Epidermal melanocyte (primary cell): ENCODE measurements around the gene PTGES2.
"Not testable (repeated sequence)": the region's sequence is repeated elsewhere in the genome, so short reads cannot be mapped to it uniquely, and the experiment has no call there.

Experiments used
- DNase-seq: peaks from one replicate; pipeline ENCODE4 v3.0.0; 2011; ENCODE audit warnings: low spot score; ENCODE audit not compliant: insufficient read length

The PTGES2 gene

DNA sequence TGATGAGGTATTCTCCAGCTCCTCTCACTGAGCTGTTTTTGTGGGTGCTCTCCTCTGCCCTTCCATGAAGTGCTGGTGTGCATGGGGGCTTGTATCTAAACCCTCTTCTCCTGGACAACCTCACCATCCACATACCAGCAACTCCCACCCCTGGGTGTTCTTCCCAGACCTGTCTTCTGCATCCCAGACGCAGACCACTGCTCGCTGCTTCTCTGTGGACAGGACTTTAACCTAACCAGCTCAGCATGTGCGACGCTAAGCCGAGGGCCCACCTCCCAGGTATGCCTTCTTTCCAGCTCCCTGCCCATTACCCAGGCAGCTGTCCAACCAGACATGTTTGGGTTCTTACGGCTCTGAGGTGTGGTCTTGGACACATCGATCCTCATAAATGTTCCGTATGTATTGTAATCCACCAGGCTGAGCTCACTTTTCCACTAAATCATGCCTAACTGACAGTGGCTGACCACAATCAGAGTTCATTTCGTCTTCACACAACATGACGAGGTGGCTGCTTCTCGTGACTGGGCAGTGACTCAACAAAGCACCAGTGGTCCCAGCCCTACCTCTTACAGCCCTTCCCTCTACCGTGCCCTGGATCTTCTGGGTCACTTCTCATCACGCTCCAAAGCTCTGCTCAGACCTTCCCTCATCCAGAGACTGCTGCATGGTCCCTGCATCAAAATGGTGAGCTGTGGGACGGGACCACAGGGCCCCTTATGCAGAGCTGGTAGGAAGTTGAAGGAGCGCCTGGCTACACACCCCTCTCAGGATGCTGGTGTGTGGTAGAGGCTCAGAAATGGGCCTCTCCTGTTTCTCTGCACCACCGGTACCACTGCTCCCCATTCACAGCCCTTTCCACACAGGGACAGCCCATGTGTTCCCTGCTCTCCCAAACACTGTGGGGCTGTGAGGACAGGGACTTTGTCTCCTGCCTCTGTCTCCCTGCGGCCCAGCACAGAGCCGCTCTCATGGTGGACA lies 9.6 kb upstream of the PTGES2 start:
- DNase-seq = no peak

DNA sequence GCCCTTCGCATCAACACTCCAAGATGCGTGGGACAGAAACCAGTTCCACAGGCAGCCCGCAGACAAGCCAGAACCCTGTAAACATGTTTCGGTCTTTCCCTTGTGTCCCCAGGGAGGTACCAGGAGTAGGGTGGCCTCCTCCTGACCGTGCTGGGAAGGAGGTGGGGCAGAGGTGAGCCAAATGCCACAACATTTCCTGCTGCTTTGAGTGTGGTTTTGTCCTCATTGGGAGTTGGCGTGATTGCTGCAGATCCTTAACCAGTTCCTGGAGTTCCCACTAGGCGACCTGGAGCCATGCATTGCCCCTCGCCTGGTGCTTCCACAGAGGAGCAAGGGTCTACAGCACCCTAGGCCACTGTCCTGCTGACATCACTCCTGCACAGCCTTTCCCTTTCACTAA lies 8.0 kb upstream of the PTGES2 start:
- DNase-seq = not testable (repeated sequence)

DNA sequence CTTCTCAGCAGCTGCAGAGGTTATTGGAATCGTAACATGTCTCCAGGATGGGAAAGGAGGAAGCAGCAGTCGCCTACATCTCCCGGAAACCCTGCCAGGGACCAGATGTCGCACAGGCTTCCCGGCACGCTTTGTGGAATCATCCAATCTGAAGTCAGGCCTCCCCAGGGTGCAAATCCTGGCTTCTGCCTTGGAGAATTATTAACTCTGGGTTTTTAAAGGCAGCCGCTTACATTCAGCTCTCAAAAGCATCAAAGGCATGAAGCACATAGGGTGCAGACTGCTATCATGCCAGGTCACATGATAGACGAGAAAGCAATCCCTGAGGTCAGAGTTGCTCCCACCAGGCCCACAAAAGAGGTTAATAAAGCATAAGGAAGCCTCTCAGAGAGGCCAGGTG lies 4.6 kb upstream of the PTGES2 start:
- not testable (repeated sequence) for DNase-seq

DNA sequence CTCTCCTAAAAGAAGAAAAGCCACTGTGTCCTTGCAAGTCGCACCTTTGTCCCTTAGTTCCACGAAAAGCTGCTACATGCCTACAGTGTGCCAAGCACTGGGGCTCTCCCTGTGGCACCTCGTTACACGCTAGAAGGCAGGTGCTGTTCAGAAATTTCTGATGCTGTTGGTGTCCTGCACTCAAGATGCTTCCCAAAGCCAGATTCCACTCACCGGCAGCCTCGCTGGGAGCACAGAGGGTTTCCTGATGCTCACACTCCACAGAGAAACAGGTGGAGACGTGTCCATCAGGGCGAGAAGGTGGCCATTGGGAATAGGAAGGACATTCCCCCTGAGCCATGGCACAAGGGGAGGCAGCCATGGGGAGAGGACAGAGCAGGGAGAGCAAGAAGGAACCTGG lies 3.8 kb upstream of the PTGES2 start:
- DNase-seq = not testable (repeated sequence)

DNA sequence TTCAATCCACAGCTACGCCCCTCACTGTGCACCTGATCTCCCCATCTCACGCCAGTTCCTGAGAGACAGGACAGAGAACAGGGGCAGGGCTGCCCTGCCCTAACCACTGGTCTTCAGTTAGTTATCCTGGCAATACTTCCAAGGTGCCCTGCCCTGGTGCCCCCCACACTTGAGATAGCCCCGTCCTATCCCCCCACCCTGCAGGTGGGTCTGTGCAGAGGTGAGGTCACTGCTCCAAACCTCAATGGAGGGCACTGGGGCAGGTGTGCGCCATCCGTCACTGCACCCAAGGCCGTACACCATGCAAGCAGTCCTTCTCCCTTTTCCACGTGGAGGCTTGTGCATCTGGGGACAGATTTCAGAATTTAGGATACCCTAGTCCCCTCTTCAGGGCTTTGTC lies 3.1 kb upstream of the PTGES2 start:
- not testable (repeated sequence) for DNase-seq

DNA sequence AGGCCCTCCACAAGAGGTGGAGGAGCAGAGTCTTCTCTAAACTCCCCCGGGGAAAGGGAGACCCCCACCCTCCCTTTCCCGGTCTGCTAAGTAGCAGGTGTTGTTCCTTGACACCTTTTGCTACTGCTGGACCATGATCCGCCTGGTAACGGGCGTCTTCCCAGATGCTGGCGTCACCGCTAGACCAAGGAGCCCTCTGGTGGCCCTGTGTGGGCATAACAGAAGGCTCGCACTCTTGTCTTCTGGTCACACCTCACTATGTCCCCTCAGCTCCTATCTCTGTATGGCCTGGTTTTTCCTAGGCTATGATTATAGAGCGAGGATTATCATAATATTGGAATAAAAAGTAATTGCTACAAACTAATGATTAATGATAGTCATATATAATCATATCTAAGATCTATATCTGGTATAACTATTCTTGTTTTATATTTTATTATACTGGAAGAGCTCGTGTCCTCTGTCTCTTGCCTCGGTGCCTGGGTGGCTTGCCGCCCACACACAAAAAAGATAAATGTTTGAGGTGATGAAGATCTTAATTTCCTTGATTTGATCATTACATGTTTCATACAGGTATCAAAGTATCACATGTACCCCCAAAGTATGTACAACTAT lies 2.6 kb upstream of the PTGES2 start:
- DNase-seq = not testable (repeated sequence)

DNA sequence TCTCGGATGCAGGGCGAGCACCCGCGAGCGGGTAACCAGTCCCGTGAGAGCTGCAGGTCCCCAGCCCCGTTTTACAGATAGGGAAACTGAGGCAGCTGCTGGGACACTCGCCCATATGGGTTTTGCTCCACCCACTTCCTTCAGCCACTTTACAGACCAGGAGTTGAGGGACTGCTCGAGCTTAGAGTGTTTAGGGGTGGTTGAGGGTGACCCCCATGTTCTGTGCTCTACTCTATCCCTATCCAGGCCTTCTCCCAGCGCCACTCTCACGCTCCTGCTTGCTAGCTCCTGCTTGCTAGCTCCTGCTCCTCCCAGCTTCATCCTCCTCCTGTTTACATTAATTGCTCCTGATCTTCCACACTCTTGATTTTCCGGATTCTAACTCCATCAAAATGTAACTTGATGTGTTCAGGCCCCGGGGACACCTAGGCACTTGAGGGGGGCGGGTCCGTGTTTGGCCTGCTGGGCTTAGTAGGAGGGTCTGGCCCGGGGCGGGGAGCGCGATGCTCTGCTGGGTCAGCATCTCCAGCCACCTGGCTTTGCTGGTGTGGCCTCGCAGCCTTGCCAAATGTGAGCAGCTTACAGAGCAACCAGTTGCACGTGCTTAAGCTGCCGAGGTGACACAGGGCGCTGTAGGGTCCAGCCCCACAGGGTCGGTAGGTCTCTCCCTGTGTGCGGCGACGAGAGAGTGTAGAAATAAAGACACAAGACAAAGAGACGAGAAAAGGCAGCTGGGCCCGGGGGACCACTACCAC lies 1.5 kb upstream of the PTGES2 start:
- DNase-seq = no peak

DNA sequence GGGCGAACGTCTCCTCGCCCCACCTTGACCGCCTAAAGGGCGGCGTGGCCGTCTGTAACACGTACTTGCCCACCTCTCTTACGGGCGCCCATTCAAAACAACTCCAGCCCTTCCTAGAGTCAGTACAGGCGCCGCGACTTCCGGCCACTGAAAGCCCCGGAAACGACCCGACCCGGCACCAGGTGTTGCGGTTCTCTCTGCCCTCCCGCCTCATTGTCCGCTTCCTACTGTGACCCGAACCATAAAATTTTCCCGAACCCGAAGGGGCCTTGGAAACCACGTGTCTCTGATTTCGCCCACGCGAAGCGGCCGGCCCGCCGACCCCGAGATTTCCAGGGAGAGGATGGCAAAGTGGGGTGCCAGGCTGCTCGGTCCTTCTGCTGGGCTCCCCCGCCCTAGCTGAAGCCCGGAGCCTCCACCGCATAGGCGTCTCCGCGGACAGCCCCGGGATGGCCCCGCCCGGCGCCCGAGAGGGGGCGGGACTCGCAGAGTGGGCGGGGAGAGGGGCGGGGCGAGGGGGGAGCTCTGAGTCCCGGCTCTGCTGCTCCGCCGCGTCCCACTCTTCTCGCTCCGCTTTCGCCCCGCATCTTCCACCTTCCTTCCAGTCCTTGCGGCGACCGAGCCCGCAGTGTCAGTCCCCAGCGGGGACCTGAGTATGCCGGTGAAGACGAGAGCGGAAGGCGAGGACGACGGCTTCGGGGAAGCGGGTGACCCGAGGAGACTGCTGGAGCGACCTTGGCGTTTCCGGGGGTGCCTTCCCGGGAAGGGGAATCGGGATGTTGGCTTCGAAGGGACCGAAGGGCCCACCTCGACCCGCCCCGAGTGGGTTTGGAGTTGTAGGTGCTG lies 684 bp upstream of the PTGES2 start:
- DNase-seq = peak; percentile 58

DNA sequence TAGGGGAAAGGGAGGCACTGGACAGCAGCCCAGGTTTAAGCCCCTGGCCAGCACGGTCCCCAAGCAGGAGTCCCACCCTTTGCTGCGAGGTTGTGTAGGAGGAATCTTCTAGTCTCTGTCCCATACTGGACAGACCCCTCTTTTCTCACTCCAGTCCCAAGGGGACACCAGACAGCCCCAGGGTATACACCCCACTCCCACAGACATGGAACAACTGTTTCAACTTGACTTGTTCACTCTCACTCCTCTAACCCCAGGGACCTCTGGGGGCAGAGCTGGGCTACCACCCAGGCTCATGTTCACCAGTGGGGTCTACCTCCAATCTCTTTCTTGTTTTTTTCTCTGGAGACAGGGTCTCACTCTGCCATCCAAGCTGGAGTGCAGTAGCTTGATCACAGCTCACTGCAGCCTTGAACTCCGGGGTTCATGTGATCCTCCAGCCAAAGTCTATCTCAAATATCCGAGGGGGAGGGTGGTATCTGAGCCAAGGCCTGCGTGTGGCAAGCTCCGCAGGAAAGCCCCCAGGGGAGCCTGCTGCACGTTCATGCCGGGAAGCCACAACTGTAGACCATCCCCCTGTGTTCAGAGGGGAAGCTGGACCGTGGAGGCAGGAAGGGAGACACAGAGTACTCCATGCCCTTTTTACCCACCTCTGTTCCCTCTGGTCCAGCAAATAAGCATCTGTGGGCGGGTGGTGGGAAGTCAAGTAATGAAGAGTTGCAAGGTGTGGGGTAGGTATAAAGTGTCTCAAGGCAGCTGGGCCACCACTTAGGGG lies 1.8 kb downstream of the PTGES2 start:
- DNase-seq = no peak

DNA sequence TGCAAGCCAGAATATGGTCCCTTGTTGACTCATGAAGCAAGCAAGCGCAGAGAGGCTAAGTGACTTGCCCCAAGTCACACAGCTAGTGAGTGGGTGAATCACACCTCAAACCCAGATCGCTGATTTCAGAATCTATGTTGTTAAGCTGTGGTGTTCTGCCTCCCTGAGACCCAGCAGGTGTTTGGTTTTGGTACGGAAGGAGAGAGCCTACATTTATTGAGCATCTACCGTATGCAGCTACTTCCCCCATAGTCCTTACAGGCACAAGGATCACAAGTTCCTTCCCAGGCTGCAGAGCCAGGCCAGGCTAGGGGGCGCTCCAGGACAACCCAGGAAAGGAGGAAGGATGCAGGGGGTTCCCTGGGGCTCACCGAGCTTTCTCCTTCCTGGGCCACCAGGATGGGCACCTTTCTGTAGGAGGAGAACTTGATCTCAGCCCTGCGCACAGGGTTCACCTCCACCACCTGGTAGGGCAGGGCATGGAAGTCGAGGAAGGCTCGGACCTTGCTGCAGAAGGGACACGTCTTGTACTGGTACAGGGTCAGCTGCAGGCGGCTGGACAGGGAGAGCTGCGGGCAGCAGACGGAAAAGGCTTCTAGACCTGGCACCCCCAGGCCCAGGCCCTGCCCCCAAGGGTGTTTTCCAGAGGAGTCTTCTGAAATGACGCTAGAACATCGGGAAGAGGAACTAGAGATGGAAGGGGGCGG lies 2.5 kb downstream of the PTGES2 start:
- no peak for DNase-seq

DNA sequence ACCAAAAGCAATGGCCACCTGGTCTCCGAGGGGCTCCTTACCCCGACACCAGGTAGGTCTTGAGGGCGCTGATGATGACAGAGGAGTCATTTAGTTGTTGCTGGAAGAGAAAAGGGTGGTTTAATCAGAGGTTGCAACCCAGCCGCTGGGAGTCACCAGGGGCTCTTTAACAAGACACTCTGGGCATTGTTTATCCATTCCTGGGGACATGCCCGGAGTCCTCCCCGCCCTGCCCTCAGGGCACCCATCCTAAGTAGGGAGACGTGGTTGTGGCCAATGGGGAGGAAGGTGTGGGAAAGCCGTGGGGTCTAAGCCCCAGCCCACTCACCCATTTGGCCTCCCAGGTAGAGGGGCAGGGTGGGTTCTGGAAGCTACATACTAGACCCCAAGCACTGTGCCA lies 3.1 kb downstream of the PTGES2 start:
- DNase-seq = no peak

DNA sequence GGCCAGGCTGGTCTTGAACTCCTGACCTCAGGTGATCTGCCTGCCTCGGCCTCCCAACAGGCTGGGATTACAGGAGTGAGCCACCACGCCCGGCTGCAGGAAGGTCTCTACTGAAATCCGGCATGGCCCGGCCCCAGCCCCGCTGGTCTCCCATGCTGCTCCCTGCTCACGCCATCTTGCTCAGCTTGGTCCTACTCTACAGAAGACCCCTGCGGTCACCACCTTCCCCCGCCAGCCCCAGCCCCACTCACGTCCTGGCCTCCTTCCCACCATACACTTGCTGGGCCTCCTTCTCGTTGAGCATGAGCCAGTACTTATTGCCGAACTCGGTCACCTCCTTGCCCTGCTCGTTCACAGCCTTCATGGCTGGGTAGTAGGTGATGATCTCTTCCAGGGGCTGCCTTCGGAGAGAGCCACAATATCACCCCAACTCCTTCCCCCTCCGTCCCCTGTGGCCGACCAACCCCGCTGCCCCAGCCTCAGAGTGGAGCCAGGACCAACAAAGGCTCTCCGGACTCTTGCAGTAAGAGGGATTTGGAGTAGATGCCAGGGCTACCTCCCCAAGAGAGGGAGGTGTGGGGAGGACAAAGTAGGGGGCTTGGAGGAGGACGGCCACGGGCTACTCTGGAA lies 4.0 kb downstream of the PTGES2 start:
- DNase-seq = no peak

DNA sequence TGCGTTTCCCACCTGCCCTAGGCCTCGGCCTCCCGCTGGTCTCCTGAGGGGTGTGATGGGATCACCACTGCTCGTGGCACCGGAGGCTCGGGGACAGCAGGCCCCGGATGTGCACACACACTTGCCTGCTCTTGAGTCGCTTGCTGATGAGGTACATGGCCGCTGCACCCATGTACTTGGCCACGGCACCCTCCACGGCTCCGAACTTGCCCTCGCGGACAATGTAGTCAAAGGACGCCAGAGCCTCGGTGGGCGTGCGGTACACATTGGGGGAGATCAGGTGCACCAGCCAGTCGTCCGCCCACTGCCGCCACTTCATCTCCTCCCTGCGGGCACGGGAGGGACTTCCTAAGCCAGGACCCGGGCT lies 4.7 kb downstream of the PTGES2 start:
- no peak for DNase-seq

DNA sequence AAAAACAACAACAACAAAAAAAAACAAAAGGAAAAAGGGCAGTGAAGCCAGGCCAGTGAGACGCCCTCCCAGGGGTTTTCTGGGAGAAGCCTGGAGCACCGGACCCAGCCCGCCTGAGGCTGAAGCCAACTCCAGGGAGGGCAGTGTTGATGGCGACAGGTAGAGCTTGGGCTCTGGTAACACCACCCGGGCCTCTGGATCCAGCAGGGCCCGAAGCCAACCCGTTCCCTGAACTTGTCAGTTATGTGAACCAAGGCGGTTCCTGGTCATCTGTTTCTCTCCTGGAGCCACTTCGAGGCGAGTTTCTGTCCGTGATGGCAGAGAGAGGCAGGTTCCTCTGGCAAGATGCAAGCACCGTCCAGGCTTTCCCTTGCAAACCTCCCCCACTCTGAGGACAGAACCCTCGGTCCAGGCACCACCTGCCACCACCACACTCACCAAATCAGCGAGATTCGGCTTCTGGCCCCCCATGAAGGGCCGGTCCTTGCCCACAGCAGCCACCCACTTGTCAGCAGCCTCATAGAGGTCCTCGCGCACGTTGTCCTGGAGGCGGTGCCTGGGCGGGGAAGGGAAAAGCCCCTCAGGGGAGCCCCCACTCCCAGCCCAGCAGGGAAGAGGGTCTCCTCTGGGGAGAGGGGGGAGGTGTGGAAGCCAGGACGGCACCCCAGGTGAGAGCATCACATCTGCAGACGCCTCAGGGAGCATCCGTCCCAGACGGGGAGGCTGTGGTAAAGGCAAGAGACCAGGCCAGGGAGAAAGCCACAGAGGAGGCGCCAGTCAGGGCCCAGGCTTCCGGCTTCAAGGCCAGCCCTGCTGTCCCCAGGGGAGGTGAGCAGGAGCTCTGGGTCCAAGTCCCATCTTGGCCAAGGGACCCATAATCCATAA lies 5.4 kb downstream of the PTGES2 start:
- no peak for DNase-seq

DNA sequence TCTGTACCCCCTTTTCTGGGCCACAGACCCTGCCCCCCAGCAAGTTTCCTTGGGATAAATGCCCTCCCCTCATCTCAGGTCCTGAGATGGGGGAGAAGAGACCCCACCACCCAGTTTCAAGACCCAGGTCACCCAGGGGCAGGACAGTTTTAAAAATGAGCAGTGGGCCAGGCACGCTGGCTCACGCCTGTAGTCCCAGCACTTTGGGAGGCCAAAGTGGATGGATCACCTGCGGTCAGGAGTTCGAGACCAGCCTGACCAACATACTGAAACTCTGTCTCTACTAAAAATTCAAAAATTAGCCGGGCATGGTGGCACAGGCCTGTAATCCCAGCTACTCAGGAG lies 6.1 kb downstream of the PTGES2 start:
- no peak for DNase-seq

DNA sequence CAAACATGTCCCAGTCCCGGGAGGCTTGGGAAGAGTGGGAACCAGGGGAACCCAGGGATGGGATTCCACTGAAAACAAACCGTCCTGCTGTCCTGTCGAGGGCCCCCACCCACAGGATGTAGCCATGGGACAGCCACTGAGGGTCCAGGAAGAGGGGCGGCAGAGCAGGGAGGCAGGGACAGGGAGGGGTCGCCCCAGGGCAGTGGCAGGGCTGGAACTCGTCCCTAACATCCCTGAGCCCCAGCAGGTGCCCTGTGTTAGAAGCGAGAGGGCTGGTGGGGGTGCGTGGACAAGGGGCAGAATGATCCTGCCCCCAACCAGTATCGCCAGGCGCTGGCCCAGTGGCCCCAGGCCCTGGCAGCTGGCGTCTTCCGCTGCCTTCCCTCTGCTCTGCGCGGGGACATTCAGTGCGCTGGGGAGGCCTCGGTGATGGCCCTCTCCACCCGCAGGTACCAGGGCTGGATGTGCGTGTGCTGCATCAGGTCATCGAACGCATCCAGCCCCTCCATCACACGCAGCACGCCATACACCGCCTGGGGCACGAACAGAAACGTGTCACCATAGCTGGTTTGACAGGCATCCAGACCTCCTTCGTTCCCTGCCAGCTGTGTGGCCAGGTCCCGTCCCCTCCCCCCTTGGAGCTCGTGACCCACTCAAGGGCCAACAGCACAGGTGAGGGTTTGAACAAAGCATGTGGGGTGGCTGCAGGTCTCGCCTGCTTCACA lies 6.6 kb downstream of the PTGES2 start:
- DNase-seq = no peak

DNA sequence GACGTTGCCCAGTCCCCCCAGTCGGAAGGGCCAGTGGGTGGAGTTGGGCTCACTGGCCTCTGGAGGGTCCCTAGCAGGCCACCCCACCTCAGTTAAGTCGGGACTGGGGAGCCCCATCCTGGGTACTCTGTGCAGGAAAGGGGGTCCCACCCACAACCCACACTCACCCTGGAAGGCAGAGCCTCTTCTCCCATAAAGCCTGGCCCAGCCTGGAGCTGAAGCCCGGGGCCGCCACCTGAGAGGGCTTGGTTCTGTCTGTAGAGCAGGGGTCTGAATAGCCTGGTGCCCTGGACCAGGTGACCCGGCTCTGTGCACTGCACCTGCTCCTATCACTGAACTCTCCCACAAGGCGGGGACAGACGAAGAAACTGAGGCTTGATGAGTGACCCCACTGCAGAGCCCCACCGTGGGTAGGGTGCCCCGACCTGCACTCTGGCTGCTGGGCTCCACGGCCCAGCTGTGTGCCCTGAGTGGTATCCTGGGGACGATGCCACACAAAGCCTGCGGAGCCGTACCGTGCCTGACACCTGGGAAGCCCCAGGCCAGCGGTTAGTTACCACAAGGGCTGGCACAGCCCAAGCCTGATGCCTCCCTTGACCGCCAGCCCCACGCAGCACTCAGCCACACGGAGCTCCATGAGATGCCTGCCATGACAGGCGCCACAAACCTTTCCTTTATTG lies 7.3 kb downstream of the PTGES2 start:
- no peak for DNase-seq
